GM19324 (cell line): ENCODE data around the gene CCDC24.

Experiments
- ATAC-seq: cut with Tn5 transposase; IDR thresholded peaks from one replicate; pipeline ENCODE4 v1.9.1; 2021; ENCODE audit warnings: mild to moderate bottlenecking, moderate library complexity; ENCODE audit not compliant: unreplicated experiment, low FRiP score

CCDC24 gene

GRCh38 chr1:43995984-43996732, 4.8 kb downstream of the CCDC24 start:
- no peak for ATAC-seq

- ATAC-seq: no peak
These were observed 5.3 kb downstream of the CCDC24 start for GRCh38 chr1:43996733-43997115.

- ATAC-seq: no peak
These were observed 6.0 kb downstream of the CCDC24 start for GRCh38 chr1:43997295-43997999.

GRCh38 chr1:43998000-43998378, 6.6 kb downstream of the CCDC24 start:
- ATAC-seq: no peak

GRCh38 chr1:43999455-43999854, 8.1 kb downstream of the CCDC24 start:
- no peak for ATAC-seq

GRCh38 chr1:44000122-44000665, 8.8 kb downstream of the CCDC24 start:
- no peak for ATAC-seq

GRCh38 chr1:44002165-44002564, 10.8 kb downstream of the CCDC24 start:
- ATAC-seq: no peak

GRCh38 chr1:44002606-44003157, 11.3 kb downstream of the CCDC24 start:
- ATAC-seq: no peak

- no peak for ATAC-seq
These were observed 16.9 kb downstream of the CCDC24 start for GRCh38 chr1:44008259-44008658.

GRCh38 chr1:44010935-44011471, 19.6 kb downstream of the CCDC24 start:
- no peak for ATAC-seq

- ATAC-seq: no peak
These were observed 21.0 kb downstream of the CCDC24 start for GRCh38 chr1:44012404-44012803.

GRCh38 chr1:44012941-44013609, 21.7 kb downstream of the CCDC24 start:
- ATAC-seq: no peak

GRCh38 chr1:44013949-44014348, 22.6 kb downstream of the CCDC24 start:
- no peak for ATAC-seq

- no peak for ATAC-seq
These were observed 23.1 kb downstream of the CCDC24 start for GRCh38 chr1:44014365-44015104.

GRCh38 chr1:44015206-44015605, 23.8 kb downstream of the CCDC24 start:
- ATAC-seq: no peak

- no peak for ATAC-seq
These were observed 24.9 kb downstream of the CCDC24 start for GRCh38 chr1:44016041-44016889.

GRCh38 chr1:44016890-44017400, 25.5 kb downstream of the CCDC24 start:
- no peak for ATAC-seq

- ATAC-seq: no peak
These were observed 28.1 kb downstream of the CCDC24 start for GRCh38 chr1:44019466-44019948.

GRCh38 chr1:44020464-44020863, 29.1 kb downstream of the CCDC24 start:
- ATAC-seq: no peak
